WTC11 (cell line): Measurements from ENCODE around the gene UBXN4. TPM values are rescaled to one million over a fixed set of nuclear protein-coding genes. Genes with fewer than 3 reads are reported as not detected.

Experiments used
- ATAC-seq: fragments of 200-7000 bp; cut with Tn5 transposase; 2 replicates; pipeline ENCODE4 v1.10.0; 2021; ENCODE audit warnings: mild to moderate bottlenecking, moderate library complexity
- CTCF ChIA-PET: fragments of 300-600 bp; sonication (Branson Sonifier 250); formaldehyde crosslinking; loops from one replicate; lab custom pipeline; 2021; ENCODE audit warnings: antibody characterized with exemption; lab: Charles Lee
- POLR2A ChIA-PET: fragments of 350-600 bp; sonication (Branson Sonifier 250); formaldehyde crosslinking; loops from one replicate; lab custom pipeline; 2021; ENCODE audit warnings: antibody characterized with exemption; lab: Charles Lee
- DNase-seq: peaks from one replicate; pipeline ENCODE4 v3.0.0; 2021; ENCODE audit warnings: low spot score
- H3K27ac Mint-ChIP-seq: 2 replicates; pipeline ENCODE4 v1.8.0; 2021; ENCODE audit warnings: mixed read lengths
- H3K27me3 Mint-ChIP-seq: 2 replicates; pipeline ENCODE4 v1.8.0; 2021; ENCODE audit warnings: low read depth, mild to moderate bottlenecking, moderate library complexity, mixed read lengths
- H3K36me3 Mint-ChIP-seq: 2 replicates; pipeline ENCODE4 v1.8.0; 2021; ENCODE audit warnings: mixed read lengths
- H3K4me1 Mint-ChIP-seq: 2 replicates; pipeline ENCODE4 v1.8.0; 2022; ENCODE audit warnings: mixed read lengths
- H3K4me3 Mint-ChIP-seq: 2 replicates; pipeline ENCODE4 v1.8.0; 2021; ENCODE audit warnings: mild to moderate bottlenecking, moderate library complexity, mixed read lengths
- H3K9me3 Mint-ChIP-seq: 2 replicates; pipeline ENCODE4 v1.8.0; 2021; ENCODE audit warnings: mixed read lengths
- ARID4B ChIP-seq: sonication (generic); formaldehyde crosslinking; IDR thresholded peaks from 2 replicates; pipeline ENCODE4 v1.8.0; 2023; ENCODE audit warnings: missing genetic modification reagents, mild to moderate bottlenecking, borderline replicate concordance
- CTCF ChIP-seq: fragments of 200-600 bp; IDR thresholded peaks from 2 replicates; pipeline ENCODE4 v1.8.0; 2022; ENCODE audit warnings: antibody characterized with exemption
- ERG ChIP-seq: fragments of 250-450 bp; sonication (Bioruptor Pico); IDR thresholded peaks from 2 replicates; pipeline ENCODE4 v1.8.0; 2021; ENCODE audit warnings: mild to moderate bottlenecking
- GRHL2 ChIP-seq: fragments of 250-450 bp; sonication (Bioruptor Pico); IDR thresholded peaks from 2 replicates; pipeline ENCODE4 v1.8.0; 2022; ENCODE audit warnings: mild to moderate bottlenecking, moderate library complexity; ENCODE audit not compliant: insufficient replicate concordance, severe bottlenecking
- JAZF1 ChIP-seq: fragments of 250-450 bp; sonication (Bioruptor Pico); IDR thresholded peaks from 2 replicates; pipeline ENCODE4 v1.9.0; 2021; ENCODE audit warnings: moderate library complexity, mild to moderate bottlenecking, inconsistent platforms
- NFE2L1 ChIP-seq: sonication (generic); formaldehyde crosslinking; IDR thresholded peaks from 2 replicates; pipeline ENCODE4 v1.8.1; 2023; ENCODE audit warnings: missing genetic modification reagents
- OVOL2 ChIP-seq: fragments of 250-450 bp; sonication (Bioruptor Pico); IDR thresholded peaks from 2 replicates; pipeline ENCODE4 v1.9.0; 2021; ENCODE audit warnings: mild to moderate bottlenecking, borderline replicate concordance
- PRDM15 ChIP-seq: sonication (generic); formaldehyde crosslinking; IDR thresholded peaks from 2 replicates; pipeline ENCODE4 v1.8.0; 2022; ENCODE audit warnings: missing genetic modification reagents
- USF2 ChIP-seq: sonication (generic); formaldehyde crosslinking; IDR thresholded peaks from 2 replicates; pipeline ENCODE4 v1.8.1; 2023; ENCODE audit warnings: mild to moderate bottlenecking, missing genetic modification reagents, moderate library complexity
- ZNF317 ChIP-seq: sonication (generic); formaldehyde crosslinking; IDR thresholded peaks from 2 replicates; pipeline ENCODE4 v1.8.1; 2023; ENCODE audit warnings: low read depth, mild to moderate bottlenecking, moderate library complexity, missing genetic modification reagents, borderline replicate concordance
- ZNF423 ChIP-seq: fragments of 250-450 bp; sonication (Bioruptor Pico); IDR thresholded peaks from 2 replicates; pipeline ENCODE4 v2.1.2; 2022; ENCODE audit warnings: mild to moderate bottlenecking, moderate library complexity
- ZNF512 ChIP-seq: sonication (generic); formaldehyde crosslinking; IDR thresholded peaks from 2 replicates; pipeline ENCODE4 v1.8.1; 2022; ENCODE audit warnings: missing genetic modification reagents, borderline replicate concordance
- ZSCAN18 ChIP-seq: fragments of 250-450 bp; sonication (Bioruptor Pico); IDR thresholded peaks from 2 replicates; pipeline ENCODE4 v2.1.2; 2022; ENCODE audit warnings: mild to moderate bottlenecking, moderate library complexity
- total RNA-seq: library from RNA; stranded (reverse); gene quantifications from 3 replicates; pipeline ENCODE4 v1.2.3, GENCODE V29; 2021

Gene UBXN4
- total RNA-seq, 1 experiment from 2014 or later: 68.1 TPM

GRCh38 chr2:135743860-135744259, 2.2 kb downstream of the UBXN4 start:
- DNase-seq (no peak), ATAC-seq (no peak)
- POLR2A ChIA-PET: no interaction called here
- no peak for TF ChIP-seq PRDM15
- no peak for TF ChIP-seq ZSCAN18 (CRISPR knock-in tag)
- no peak for TF ChIP-seq ZNF423 (CRISPR knock-in tag)
- TF ChIP-seq JAZF1 (CRISPR knock-in tag): no peak
- TF ChIP-seq ERG (CRISPR knock-in tag): no peak
- no peak for TF ChIP-seq NFE2L1 (CRISPR knock-in tag)
- TF ChIP-seq ZNF317 (CRISPR knock-in tag): no peak
- TF ChIP-seq OVOL2 (CRISPR knock-in tag): no peak
- TF ChIP-seq CTCF: no peak
- no peak for TF ChIP-seq ZNF512 (CRISPR knock-in tag)
- no peak for TF ChIP-seq GRHL2 (CRISPR knock-in tag)
- Mint-ChIP-seq H3K9me3 (no peaks in the 10 kb centered on the region), H3K4me3 (peak overlapping the region; percentile 38), H3K27ac (0 out of 2 replicates have a peak overlapping the region, but pooled peaks have one; percentile 28), H3K36me3 (peaks cover 15% of the 10 kb centered on the region), H3K4me1 (peaks cover 21% of the 10 kb centered on the region), H3K27me3 (no peaks in the 10 kb centered on the region)
- CTCF ChIA-PET: interaction anchor here (1.5 kb wide), 2 partner anchors 54 to 755 kb away, joined by 3 read pairs; no protein-coding TSS in a partner anchor

- no peak overlapping the region for H3K27ac Mint-ChIP-seq
- no peak for TF ChIP-seq ARID4B (CRISPR knock-in tag)
- peak; percentile 23; the same call in 1 of the 2 replicates for TF ChIP-seq USF2 (CRISPR knock-in tag)
- TF ChIP-seq, all 79 proteins: peak for 1
- H3K36me3 Mint-ChIP-seq: peaks cover 25% of the 10 kb centered on the region
- ChIA-PET POLR2A (no interaction called here), CTCF (interaction anchor here (0.5 to 1.7 kb wide), 4 partner anchors 16 to 756 kb away, joined by 3 to 6 read pairs (median 4); no protein-coding TSS in a partner anchor)
- ATAC-seq (peak; percentile 14), DNase-seq (peak; percentile 24)
- no peaks in the 10 kb centered on the region for H3K27me3 Mint-ChIP-seq
- H3K4me3 Mint-ChIP-seq: peak overlapping the region; percentile 38
- peaks cover 21% of the 10 kb centered on the region for H3K4me1 Mint-ChIP-seq
- H3K9me3 Mint-ChIP-seq: no peaks in the 10 kb centered on the region
Observed at GRCh38 chr2:135744760-135745314, 3.2 kb downstream of the UBXN4 start.
